Uterus (tissue), 4 donors: Measurements from ENCODE around the gene NKAP. TPM values are rescaled to one million over a fixed set of nuclear protein-coding genes. Genes with fewer than 3 reads are reported as not detected.
"Not testable (repeated sequence)": the region's sequence is repeated elsewhere in the genome, so short reads cannot be mapped to it uniquely, and the experiment has no call there.

Source experiments
- DNase-seq, 2 donors: peaks; one replicate each; pipeline ENCODE4 v3.0.0-alpha.2; 2019 to 2020
- H3K27ac ChIP-seq, 2 donors: fragments of 200-600 bp; sonication (generic); 1 replicate in 1 of 2; 2 replicates in 1 of 2; pipeline ENCODE4 v1.5.1; 2016 to 2018
- H3K27me3 ChIP-seq, 2 donors: fragments of 200-600 bp; sonication (generic); one replicate each; pipeline ENCODE4 v1.5.1; 2018 to 2019; ENCODE audit warnings: control low read depth in 1 of 2
- H3K36me3 ChIP-seq, 2 donors: fragments of 200-600 bp; sonication (generic); one replicate each; pipeline ENCODE4 v1.5.1; 2019; ENCODE audit warnings: control low read depth in 1 of 2
- H3K4me1 ChIP-seq, 2 donors: fragments of 200-600 bp; sonication (generic); one replicate each; pipeline ENCODE4 v1.5.1; 2018 to 2019; ENCODE audit warnings: control low read depth in 1 of 2
- H3K4me3 ChIP-seq, 2 donors: fragments of 200-600 bp; sonication (generic); 1 replicate in 1 of 2; 2 replicates in 1 of 2; pipeline ENCODE4 v1.5.1; 2018 to 2019; ENCODE audit warnings: mild to moderate bottlenecking in 1 of 2
- H3K9me3 ChIP-seq, 2 donors: fragments of 200-600 bp; sonication (generic); one replicate each; pipeline ENCODE4 v1.5.1; 2019; ENCODE audit warnings: control low read depth in 1 of 2
- POLR2A ChIP-seq, 2 donors: fragments of 450-650 bp; IDR thresholded peaks; one replicate each; pipeline ENCODE4 v1.6.1; 2016; ENCODE audit warnings: antibody characterized with exemption in 2 of 2, mild to moderate bottlenecking in 1 of 2, moderate library complexity in 1 of 2
- intact Hi-C: fragments of 100-400 bp; cut with DNase I; formaldehyde crosslinking; loops from one replicate; pipeline ENCODE4 v1.15.1; 2023; ENCODE audit warnings: low total_unique reads
- total RNA-seq, 4 donors: library from RNA; depleted of rRNA in 3 of 4; stranded (reverse); fragments of >200 nt in 3 of 4; gene quantifications; one replicate each; pipeline versions ENCODE4 v1.1.0 to v1.2.4, GENCODE V29; 2014 to 2023
- TF ChIP-seq, protein P1 (sequence below), 4 experiments: fragments of 200-600 bp in 2 of 4; fragments of 450-650 bp in 2 of 4; sonication (generic) in 2 of 4; IDR thresholded peaks; one replicate each; pipeline ENCODE4 v1.5.1; 2016 to 2019; ENCODE audit warnings: antibody characterized with exemption in 4 of 4, mild to moderate bottlenecking in 2 of 4, moderate library complexity in 1 of 4
- donor health status: DM: yes; HTN: yes; CAD: no.

The NKAP gene
- total RNA-seq, 4 donors from 2014 or later, result 1.5 to 13.7 (median 5.9) TPM

DNA sequence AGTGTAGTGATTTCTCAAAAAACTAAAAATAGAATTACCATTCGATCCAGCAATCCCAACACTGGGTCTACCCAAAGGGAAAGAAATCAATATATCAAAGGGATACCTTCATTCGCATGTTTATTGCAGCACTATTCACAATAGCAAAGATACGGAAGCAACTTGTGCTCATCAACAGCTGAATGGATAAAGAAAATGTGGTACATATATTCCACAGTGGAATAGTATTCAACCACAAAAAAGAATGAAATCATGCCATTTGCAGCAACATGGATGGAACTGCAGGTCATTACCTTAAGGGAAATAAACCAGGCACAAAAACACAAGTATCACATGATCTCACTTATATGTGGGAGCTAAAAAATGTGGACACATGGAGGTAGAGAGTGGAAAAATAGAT, 42.7 kb upstream of the NKAP start:
- no peak overlapping the region for H3K27ac ChIP-seq
- no peaks in the 10 kb centered on the region for H3K4me1 ChIP-seq
- intact Hi-C loops, result no loop called here
- H3K27me3 ChIP-seq, result no peaks in the 10 kb centered on the region
- DNase-seq, result no peak
- no peaks in the 10 kb centered on the region for H3K36me3 ChIP-seq
- no peaks in the 10 kb centered on the region for H3K9me3 ChIP-seq
- no peak for TF ChIP-seq POLR2A (IDR thresholded peaks at IDR 0.05)
- TF ChIP-seq, protein P1, sequence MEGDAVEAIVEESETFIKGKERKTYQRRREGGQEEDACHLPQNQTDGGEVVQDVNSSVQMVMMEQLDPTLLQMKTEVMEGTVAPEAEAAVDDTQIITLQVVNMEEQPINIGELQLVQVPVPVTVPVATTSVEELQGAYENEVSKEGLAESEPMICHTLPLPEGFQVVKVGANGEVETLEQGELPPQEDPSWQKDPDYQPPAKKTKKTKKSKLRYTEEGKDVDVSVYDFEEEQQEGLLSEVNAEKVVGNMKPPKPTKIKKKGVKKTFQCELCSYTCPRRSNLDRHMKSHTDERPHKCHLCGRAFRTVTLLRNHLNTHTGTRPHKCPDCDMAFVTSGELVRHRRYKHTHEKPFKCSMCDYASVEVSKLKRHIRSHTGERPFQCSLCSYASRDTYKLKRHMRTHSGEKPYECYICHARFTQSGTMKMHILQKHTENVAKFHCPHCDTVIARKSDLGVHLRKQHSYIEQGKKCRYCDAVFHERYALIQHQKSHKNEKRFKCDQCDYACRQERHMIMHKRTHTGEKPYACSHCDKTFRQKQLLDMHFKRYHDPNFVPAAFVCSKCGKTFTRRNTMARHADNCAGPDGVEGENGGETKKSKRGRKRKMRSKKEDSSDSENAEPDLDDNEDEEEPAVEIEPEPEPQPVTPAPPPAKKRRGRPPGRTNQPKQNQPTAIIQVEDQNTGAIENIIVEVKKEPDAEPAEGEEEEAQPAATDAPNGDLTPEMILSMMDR (IDR thresholded peaks at IDR 0.05), result no peak
- H3K4me3 ChIP-seq, result no peak overlapping the region

DNA sequence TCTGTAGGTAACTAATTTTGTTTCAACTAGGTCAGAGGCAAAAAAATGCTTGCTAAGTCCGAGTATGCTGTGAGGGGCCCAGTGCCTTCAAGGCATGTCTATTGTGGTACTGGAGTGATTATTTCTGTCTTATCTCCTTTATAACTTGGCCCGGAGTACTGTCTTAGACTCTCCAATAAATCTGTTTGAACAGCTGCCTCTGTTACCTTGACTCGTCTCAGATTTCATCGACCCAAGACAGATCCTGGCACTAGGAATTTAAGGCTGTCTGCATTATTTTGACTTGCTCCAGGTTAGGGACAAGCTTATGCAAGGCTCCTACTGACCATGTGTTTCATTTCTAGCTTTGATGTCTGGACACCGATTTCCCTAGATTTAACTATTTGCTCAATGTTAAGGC, 41.1 kb upstream of the NKAP start:
- Histone ChIP-seq H3K4me3 (no peak overlapping the region), H3K27ac (no peak overlapping the region), H3K9me3 (no peaks in the 10 kb centered on the region), H3K27me3 (no peaks in the 10 kb centered on the region), H3K4me1 (no peaks in the 10 kb centered on the region), H3K36me3 (no peaks in the 10 kb centered on the region)
- intact Hi-C loops, result no loop called here
- no peak for DNase-seq
- TF ChIP-seq, protein P1 (IDR thresholded peaks at IDR 0.05), result no peak
- TF ChIP-seq POLR2A (IDR thresholded peaks at IDR 0.05), result no peak

DNA sequence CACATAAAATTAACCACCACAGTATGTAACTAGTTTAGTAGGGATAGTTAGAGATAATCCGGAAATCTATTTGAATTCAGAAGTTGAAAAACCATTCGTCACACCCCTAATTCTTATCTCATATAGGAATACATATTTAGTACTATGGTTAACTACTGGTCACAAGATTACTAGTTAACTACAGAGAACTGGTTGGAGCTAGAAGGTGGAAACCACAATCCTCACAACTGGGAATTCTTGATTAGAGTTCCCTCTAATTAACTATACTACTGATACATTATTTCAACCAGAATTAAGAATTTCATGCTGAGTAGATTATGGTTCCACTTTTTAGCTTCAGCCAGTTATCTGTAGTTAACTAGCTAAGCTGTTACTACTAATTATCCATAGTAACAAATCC, 39.9 kb upstream of the NKAP start:
- intact Hi-C loops, result no loop called here
- Histone ChIP-seq H3K9me3 (no peaks in the 10 kb centered on the region), H3K27me3 (no peaks in the 10 kb centered on the region), H3K36me3 (no peaks in the 10 kb centered on the region), H3K27ac (no peak overlapping the region), H3K4me3 (no peak overlapping the region), H3K4me1 (no peaks in the 10 kb centered on the region)
- TF ChIP-seq, protein P1 (IDR thresholded peaks at IDR 0.05), result no peak
- TF ChIP-seq POLR2A (IDR thresholded peaks at IDR 0.05), result no peak
- DNase-seq, result no peak

DNA sequence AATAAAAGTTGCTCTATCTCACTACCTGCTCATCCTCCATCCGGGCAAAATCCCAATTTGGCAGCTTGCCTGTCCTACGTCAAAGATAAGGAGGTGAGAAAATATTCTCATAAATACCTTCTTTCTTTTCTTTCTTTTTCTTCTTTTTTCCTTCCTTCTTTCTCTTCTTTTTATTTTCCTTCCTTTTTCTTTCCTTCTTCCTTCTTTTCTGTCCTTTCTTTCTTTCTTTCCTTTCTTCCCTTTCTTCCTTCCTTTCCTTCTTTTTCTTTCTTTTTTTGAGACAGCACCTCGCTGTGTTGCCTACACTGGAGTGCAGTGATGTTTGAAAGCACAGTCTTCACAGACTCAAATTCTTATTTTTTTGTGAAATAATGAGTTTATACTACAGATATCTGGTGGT, 38.6 kb upstream of the NKAP start:
- TF ChIP-seq, protein P1 (IDR thresholded peaks at IDR 0.05), result no peak
- no peak for TF ChIP-seq POLR2A (IDR thresholded peaks at IDR 0.05)
- no peak overlapping the region for H3K27ac ChIP-seq
- no peaks in the 10 kb centered on the region for H3K9me3 ChIP-seq
- no peaks in the 10 kb centered on the region for H3K4me1 ChIP-seq
- no peaks in the 10 kb centered on the region for H3K27me3 ChIP-seq
- intact Hi-C loops, result no loop called here
- no peak for DNase-seq
- no peak overlapping the region for H3K4me3 ChIP-seq
- H3K36me3 ChIP-seq, result no peaks in the 10 kb centered on the region

DNA sequence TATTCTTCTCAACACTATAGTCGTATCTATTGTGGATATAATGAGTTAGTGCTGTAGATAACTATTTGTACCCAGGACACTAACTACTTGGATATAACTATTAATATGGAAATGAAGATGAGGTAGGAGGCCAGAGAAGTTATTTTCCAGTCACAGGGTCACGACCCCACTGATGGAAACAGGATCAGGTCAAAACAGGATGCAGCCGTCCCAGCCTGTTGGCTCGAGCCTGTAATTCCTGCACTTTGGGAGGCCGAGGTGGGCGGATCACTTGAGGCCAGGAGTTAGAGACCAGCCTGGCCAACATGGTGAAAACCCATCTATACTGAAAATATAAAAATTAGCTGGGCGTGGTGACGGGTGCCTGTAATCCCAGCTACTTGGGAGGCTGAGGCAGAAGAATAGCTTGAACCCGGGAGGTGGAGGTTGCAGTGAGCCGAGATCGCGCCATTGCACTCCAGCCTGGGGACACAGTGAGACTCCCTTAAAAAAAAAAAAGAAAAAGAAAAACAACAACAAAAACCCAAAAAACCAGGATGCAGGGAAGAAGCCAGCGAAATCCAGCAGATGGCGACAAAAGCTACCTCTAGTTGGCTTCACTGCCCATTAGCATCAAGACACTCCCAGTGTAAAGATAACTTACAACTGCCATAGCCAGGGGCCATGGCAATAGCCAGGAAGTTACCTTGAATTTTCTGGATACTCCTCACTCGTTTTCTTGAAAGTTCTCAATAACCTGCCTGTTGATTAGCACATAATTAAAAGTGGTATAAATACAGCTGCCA, 37.9 kb upstream of the NKAP start:
- intact Hi-C loops, result no loop called here
- Histone ChIP-seq H3K27ac (no peak overlapping the region), H3K4me3 (no peak overlapping the region), H3K27me3 (no peaks in the 10 kb centered on the region), H3K4me1 (no peaks in the 10 kb centered on the region), H3K36me3 (no peaks in the 10 kb centered on the region), H3K9me3 (no peaks in the 10 kb centered on the region)
- no peak for DNase-seq
- TF ChIP-seq, protein P1 (IDR thresholded peaks at IDR 0.05), result no peak
- TF ChIP-seq POLR2A (IDR thresholded peaks at IDR 0.05), result no peak

DNA sequence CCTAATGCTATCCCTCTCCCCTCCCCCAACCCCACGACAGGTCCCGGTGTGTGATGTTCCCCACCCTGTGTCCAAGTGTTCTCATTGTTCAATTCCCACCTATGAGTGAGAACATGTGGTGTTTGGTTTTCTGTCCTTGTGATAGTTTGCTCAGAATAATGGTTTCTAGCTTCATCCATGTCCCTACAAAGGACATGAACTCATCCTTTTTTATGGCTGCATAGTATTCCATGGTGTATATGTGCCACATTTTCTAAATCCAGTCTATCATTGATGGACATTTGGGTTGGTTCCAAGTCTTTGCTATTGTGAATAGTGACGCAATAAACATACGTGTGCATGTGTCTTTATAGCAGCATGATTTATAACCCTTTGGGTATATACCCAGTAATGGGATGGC, 33.6 kb upstream of the NKAP start:
- H3K9me3 ChIP-seq, H3K4me1 ChIP-seq, DNase-seq, H3K27ac ChIP-seq, H3K4me3 ChIP-seq, H3K27me3 ChIP-seq, H3K36me3 ChIP-seq, intact Hi-C loops: not testable (repeated sequence)
